Adipocyte (in vitro differentiated cells): ENCODE data around the gene CENPK.

Experiments
- DNase-seq: peaks from one replicate; pipeline ENCODE4 v3.0.0-alpha.2; 2015; ENCODE audit warnings: low read depth
- H3K27me3 ChIP-seq: replicated peaks from 2 replicates; pipeline ENCODE4 v1.7.0; 2013; ENCODE audit warnings: mild to moderate bottlenecking, low read length, moderate library complexity; ENCODE audit not compliant: control insufficient read depth, insufficient read depth
- H3K36me3 ChIP-seq: 2 replicates; pipeline ENCODE4 v1.7.0; 2013; ENCODE audit warnings: low read length, mild to moderate bottlenecking, moderate library complexity; ENCODE audit not compliant: control insufficient read depth, insufficient read depth, severe bottlenecking
- H3K4me1 ChIP-seq: 2 replicates; pipeline ENCODE4 v1.7.0; 2013; ENCODE audit warnings: mild to moderate bottlenecking, low read length, moderate library complexity; ENCODE audit not compliant: control insufficient read depth, insufficient read depth
- H3K4me3 ChIP-seq: 2 replicates; pipeline ENCODE4 v1.7.0; 2013; ENCODE audit warnings: mild to moderate bottlenecking, low read length, moderate library complexity
- H3K9ac ChIP-seq: 2 replicates; pipeline ENCODE4 v1.7.0; 2013; ENCODE audit warnings: mild to moderate bottlenecking, low read length, moderate library complexity
- H3K9me3 ChIP-seq: 2 replicates; pipeline ENCODE4 v1.7.0; 2013; ENCODE audit warnings: mild to moderate bottlenecking, low read length, moderate library complexity; ENCODE audit not compliant: control insufficient read depth

The CENPK gene

GRCh38 chr5:65555287-65555686 is 7.7 kb downstream of the CENPK start:
- no peak overlapping the region for H3K9ac ChIP-seq
- H3K27me3 ChIP-seq = no peaks in the 10 kb centered on the region
- no peaks in the 10 kb centered on the region for H3K4me1 ChIP-seq
- no peaks in the 10 kb centered on the region for H3K9me3 ChIP-seq
- H3K36me3 ChIP-seq = no peaks in the 10 kb centered on the region
- no peak overlapping the region for H3K4me3 ChIP-seq
- no peak for DNase-seq

DNA sequence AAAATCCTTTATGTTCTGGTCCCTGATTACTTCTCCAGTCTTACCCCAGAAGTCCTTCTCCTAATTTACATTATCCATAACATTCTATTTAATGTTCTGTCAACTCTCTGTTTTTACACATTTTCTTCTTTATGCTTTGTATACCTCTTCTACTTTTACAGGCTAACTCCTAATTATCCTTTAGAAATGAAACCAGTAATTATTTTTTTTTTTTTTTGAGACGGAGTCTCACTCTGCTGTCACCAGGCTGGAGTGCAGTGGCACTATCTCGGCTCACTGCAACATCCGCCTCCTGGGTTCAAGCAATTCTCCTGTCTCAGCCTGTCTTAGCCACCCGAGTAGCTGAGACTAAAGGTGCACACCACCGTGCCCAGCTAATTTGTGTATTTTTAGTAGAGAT is 9.0 kb downstream of the CENPK start:
- no peak for DNase-seq
- Histone ChIP-seq H3K27me3 (no peaks in the 10 kb centered on the region), H3K4me1 (no peaks in the 10 kb centered on the region), H3K9ac (no peak overlapping the region), H3K36me3 (no peaks in the 10 kb centered on the region), H3K9me3 (no peaks in the 10 kb centered on the region), H3K4me3 (no peak overlapping the region)

GRCh38 chr5:65548281-65548680 is 14.7 kb downstream of the CENPK start:
- H3K9ac ChIP-seq = no peak overlapping the region
- H3K27me3 ChIP-seq = no peaks in the 10 kb centered on the region
- H3K4me3 ChIP-seq = no peak overlapping the region
- no peak for DNase-seq
- no peaks in the 10 kb centered on the region for H3K9me3 ChIP-seq
- H3K36me3 ChIP-seq = no peaks in the 10 kb centered on the region
- H3K4me1 ChIP-seq = no peaks in the 10 kb centered on the region

DNA sequence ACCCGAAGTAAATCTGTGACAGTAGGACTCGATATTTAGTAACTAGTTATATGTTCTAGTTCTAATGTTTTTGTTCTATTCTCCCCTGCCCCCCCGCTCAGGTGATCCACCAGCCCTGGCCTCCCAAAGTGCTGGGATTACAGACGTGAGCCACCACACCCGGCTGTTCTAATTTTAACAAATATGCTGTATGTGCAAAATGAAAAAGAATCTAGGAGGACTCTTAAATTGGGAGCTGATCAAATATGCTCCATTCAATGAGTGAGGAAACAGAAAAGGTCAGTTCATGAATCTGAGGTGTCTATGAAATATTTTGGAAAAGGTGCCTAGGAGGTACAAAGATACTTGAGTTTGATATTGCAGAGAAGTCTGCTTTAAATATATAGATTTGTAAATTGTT is 16.8 kb downstream of the CENPK start:
- Histone ChIP-seq H3K27me3 (no peaks in the 10 kb centered on the region), H3K4me3 (no peak overlapping the region), H3K36me3 (no peaks in the 10 kb centered on the region), H3K9me3 (no peaks in the 10 kb centered on the region), H3K9ac (no peak overlapping the region), H3K4me1 (no peaks in the 10 kb centered on the region)
- DNase-seq = no peak

GRCh38 chr5:65544473-65544872 is 18.5 kb downstream of the CENPK start:
- DNase-seq = no peak
- H3K4me3 ChIP-seq = no peak overlapping the region
- H3K9ac ChIP-seq = no peak overlapping the region
- H3K36me3 ChIP-seq = no peaks in the 10 kb centered on the region
- H3K9me3 ChIP-seq = no peaks in the 10 kb centered on the region
- no peaks in the 10 kb centered on the region for H3K27me3 ChIP-seq
- no peaks in the 10 kb centered on the region for H3K4me1 ChIP-seq

GRCh38 chr5:65539827-65540226 is 23.1 kb downstream of the CENPK start:
- Histone ChIP-seq H3K4me3 (no peak overlapping the region), H3K36me3 (no peaks in the 10 kb centered on the region), H3K4me1 (no peaks in the 10 kb centered on the region), H3K27me3 (no peaks in the 10 kb centered on the region), H3K9ac (no peak overlapping the region), H3K9me3 (no peaks in the 10 kb centered on the region)
- no peak for DNase-seq

DNA sequence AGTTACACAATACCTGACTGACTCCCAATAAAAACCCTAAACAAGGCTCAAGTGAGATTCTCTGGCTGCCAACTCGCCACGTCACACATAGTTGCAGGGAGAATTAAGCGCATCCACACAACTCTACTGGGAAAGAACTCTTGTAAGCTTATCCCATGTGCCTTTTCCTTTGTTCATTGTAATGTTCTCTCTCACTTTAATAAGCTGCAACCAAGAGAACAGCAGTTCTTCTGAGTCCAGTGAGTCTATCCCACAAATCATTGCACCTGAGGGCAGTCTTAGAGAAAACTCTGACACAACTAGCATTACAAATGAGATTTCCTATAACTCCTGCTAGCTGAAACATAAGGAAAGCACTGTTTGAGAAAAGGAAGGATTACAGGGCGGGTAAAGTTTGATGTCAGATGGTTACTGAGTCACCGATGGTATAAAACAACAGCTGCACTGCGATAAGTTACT is 27.4 kb downstream of the CENPK start:
- DNase-seq = no peak
- Histone ChIP-seq H3K9ac (no peak overlapping the region), H3K4me1 (no peaks in the 10 kb centered on the region), H3K4me3 (no peak overlapping the region), H3K27me3 (no peaks in the 10 kb centered on the region), H3K36me3 (no peaks in the 10 kb centered on the region), H3K9me3 (no peaks in the 10 kb centered on the region)

GRCh38 chr5:65530904-65531303 is 32.1 kb downstream of the CENPK start:
- H3K27me3 ChIP-seq = no peaks in the 10 kb centered on the region
- no peak overlapping the region for H3K9ac ChIP-seq
- H3K9me3 ChIP-seq = no peaks in the 10 kb centered on the region
- H3K4me1 ChIP-seq = no peaks in the 10 kb centered on the region
- DNase-seq = no peak
- H3K36me3 ChIP-seq = no peaks in the 10 kb centered on the region
- no peak overlapping the region for H3K4me3 ChIP-seq

DNA sequence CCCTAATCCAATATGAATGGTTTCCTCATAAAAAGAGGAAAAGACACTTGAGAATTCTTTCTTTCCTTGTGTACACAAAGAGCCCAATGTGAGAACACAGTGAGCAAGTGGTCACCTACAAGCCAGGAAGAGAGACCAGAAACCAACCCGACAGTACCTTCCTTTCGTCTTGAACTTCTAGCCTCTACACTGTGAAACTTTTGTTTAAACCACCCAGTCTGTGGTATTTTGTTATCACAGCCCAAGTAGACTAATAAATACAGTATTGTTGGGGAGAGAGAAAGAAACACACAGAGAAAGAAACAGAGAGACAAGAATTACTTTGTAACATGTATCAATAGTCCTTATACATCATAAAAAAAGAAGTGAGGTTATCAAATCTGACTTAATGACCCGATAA is 37.2 kb downstream of the CENPK start:
- Histone ChIP-seq H3K4me3 (no peak overlapping the region), H3K9ac (no peak overlapping the region), H3K4me1 (no peaks in the 10 kb centered on the region), H3K27me3 (no peaks in the 10 kb centered on the region), H3K9me3 (no peaks in the 10 kb centered on the region), H3K36me3 (no peaks in the 10 kb centered on the region)
- DNase-seq = no peak

DNA sequence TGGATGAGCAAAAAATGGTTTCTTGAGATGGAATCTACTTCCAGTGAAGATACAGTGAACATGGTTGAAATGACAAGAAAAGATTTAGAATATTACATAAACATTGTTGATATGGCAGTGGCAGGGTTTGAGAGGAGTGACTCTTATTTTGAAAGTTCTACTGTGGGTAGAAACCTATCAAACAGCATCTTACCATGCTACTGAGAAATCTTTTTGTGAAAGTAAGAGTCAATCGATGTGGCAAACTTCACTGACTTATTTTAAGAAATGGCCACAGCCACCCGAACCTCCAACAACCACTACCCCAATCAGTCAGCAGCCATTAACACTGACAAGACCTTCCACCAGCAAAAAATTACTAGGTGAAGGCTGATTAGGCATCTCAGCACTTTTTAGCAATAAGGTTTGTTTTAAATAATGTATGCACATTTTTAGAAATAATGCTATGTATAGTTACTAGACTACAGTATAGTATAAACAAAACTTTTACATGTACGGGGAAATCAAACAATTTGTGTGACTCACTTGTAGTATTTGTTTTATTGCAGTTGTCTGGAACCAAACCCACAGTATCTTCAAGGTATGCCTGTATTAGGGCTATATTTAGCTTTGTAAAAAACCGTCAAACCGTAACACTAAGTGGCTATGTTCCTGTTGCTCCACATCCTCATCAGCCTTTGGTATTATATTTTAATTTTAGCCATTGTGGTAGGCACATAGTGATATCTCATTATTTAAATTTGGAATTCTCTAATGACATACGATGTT is 50.6 kb downstream of the CENPK start:
- no peak overlapping the region for H3K9ac ChIP-seq
- H3K36me3 ChIP-seq = no peaks in the 10 kb centered on the region
- DNase-seq = no peak

GRCh38 chr5:65508978-65509377 is 54.0 kb downstream of the CENPK start:
- DNase-seq = no peak
- no peaks in the 10 kb centered on the region for H3K9me3 ChIP-seq
- H3K36me3 ChIP-seq = no peaks in the 10 kb centered on the region
- peaks cover 9% of the 10 kb centered on the region for H3K4me1 ChIP-seq
- no peaks in the 10 kb centered on the region for H3K27me3 ChIP-seq
- no peak overlapping the region for H3K9ac ChIP-seq
- H3K4me3 ChIP-seq = no peak overlapping the region

More for the DNA sequence above, 50.6 kb downstream of the CENPK start:
- no peak overlapping the region for H3K4me3 ChIP-seq
- no peaks in the 10 kb centered on the region for H3K27me3 ChIP-seq
- peaks cover 1% of the 10 kb centered on the region for H3K4me1 ChIP-seq
- H3K9me3 ChIP-seq = no peaks in the 10 kb centered on the region

DNA sequence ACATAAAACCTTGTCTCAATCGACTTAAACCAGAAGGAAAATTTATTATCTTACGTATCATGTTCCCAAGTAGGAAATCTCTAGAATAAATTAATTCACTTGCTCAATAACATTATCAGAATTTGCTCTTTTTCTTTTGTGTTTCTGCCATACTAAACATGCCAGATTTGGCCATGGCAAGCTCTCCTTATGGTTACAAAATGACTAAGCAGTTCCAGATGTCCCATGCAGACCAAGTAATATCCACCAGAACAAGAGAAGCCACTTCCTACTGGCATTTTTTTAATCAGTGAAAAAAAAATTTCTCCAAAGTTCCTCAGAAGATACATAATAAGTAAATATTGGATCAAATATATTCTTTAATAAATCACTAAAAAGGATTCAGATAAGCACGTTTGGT is 56.0 kb downstream of the CENPK start:
- peak; percentile 84 for DNase-seq
- peak overlapping the region; percentile 68 for H3K4me3 ChIP-seq
- no peaks in the 10 kb centered on the region for H3K27me3 ChIP-seq
- no peaks in the 10 kb centered on the region for H3K9me3 ChIP-seq
- H3K9ac ChIP-seq = peak overlapping the region; percentile 48
- H3K36me3 ChIP-seq = no peaks in the 10 kb centered on the region
- H3K4me1 ChIP-seq = peaks cover 9% of the 10 kb centered on the region
